H1 (cell line): Measurements from ENCODE around the gene MAP2K5. TPM values are rescaled to one million over a fixed set of nuclear protein-coding genes. Genes with fewer than 3 reads are reported as not detected.

ENCODE experiments used
- CTCF ChIA-PET: fragments of 300-600 bp; sonication (Branson Sonifier 250); formaldehyde crosslinking; loops from one replicate; lab custom pipeline; 2021; ENCODE audit not compliant: partially characterized antibody; lab: Charles Lee
- POLR2A ChIA-PET: fragments of 300-600 bp; sonication (Branson Sonifier 250); formaldehyde crosslinking; loops from one replicate; lab custom pipeline; 2021; ENCODE audit warnings: inconsistent platforms; ENCODE audit not compliant: partially characterized antibody; lab: Charles Lee
- DNase-seq, 2 experiments: peaks; one replicate each; pipeline versions ENCODE4 v3.0.0 to v3.0.0-alpha.2; 2010 to 2022; ENCODE audit warnings: low spot score in 2 of 2, low read depth in 1 of 2, mixed read lengths in 1 of 2
- FAIRE-seq: peaks from 2 replicates; lab custom pipeline; 2011; peaks lifted over from hg19 to GRCh38; lab: Jason Lieb, UNC
- H2AFZ ChIP-seq: 2 replicates; pipeline ENCODE4 v1.8.1; 2012; ENCODE audit warnings: low read length, inconsistent platforms
- H2AK5ac ChIP-seq: 2 replicates; pipeline ENCODE4 v1.6.1; 2013; ENCODE audit warnings: low read depth, low read length
- H2BK120ac ChIP-seq: replicated peaks from 2 replicates; pipeline ENCODE3; 2013; ENCODE audit warnings: low read depth, low read length, inconsistent platforms
- H2BK12ac ChIP-seq: 2 replicates; pipeline ENCODE4 v1.6.1; 2013; ENCODE audit warnings: low read depth, low read length
- H2BK15ac ChIP-seq: 2 replicates; pipeline ENCODE4 v1.6.1; 2013; ENCODE audit warnings: low read length
- H2BK20ac ChIP-seq: 2 replicates; pipeline ENCODE4 v1.6.1; 2013; ENCODE audit warnings: low read length
- H2BK5ac ChIP-seq: 2 replicates; pipeline ENCODE4 v1.6.1; 2013; ENCODE audit warnings: low read depth, low read length
- H3K14ac ChIP-seq: 2 replicates; pipeline ENCODE4 v1.6.1; 2013; ENCODE audit warnings: inconsistent platforms; ENCODE audit not compliant: insufficient read length
- H3K18ac ChIP-seq: 2 replicates; pipeline ENCODE4 v1.6.1; 2013; ENCODE audit warnings: low read length; ENCODE audit errors: extremely low read depth
- H3K23ac ChIP-seq: 2 replicates; pipeline ENCODE4 v1.6.1; 2013; ENCODE audit warnings: inconsistent platforms; ENCODE audit not compliant: insufficient read length
- H3K23me2 ChIP-seq: 2 replicates; pipeline ENCODE4 v1.6.1; 2013; ENCODE audit warnings: low read depth, low read length
- H3K27ac ChIP-seq: 2 replicates; pipeline ENCODE4 v1.6.1; 2011; ENCODE audit warnings: low read depth, low read length, inconsistent platforms
- H3K27me3 ChIP-seq, 4 experiments: replicated peaks in 1 of 4; 1 replicate in 1 of 4; 2 replicates in 3 of 4; pipeline versions ENCODE4 v1.6.1 to v1.8.1; 2011 to 2013; ENCODE audit warnings: low read length in 3 of 4, mild to moderate bottlenecking in 3 of 4, inconsistent platforms in 2 of 4, mixed read lengths in 2 of 4, moderate library complexity in 1 of 4; ENCODE audit not compliant: control insufficient read depth in 3 of 4, insufficient read depth in 3 of 4; ENCODE audit errors: extremely low read depth in 1 of 4
- H3K36me3 ChIP-seq, 4 experiments: 2 replicates each; pipeline versions ENCODE4 v1.6.1 to v1.8.1; 2011 to 2013; ENCODE audit warnings: mild to moderate bottlenecking in 4 of 4, low read length in 3 of 4, moderate library complexity in 2 of 4, control low read depth in 1 of 4, inconsistent platforms in 1 of 4; ENCODE audit not compliant: insufficient read depth in 4 of 4, control insufficient read depth in 2 of 4
- H3K4ac ChIP-seq: replicated peaks from 2 replicates; pipeline ENCODE3; 2013; ENCODE audit warnings: low read length, low read depth, mixed read lengths, inconsistent platforms; ENCODE audit not compliant: insufficient read length
- H3K4me1 ChIP-seq, 4 experiments: replicated peaks in 1 of 4; 1 replicate in 1 of 4; 2 replicates in 3 of 4; pipeline versions ENCODE4 v1.6.1 to v1.8.1; 2011 to 2013; ENCODE audit warnings: low read length in 3 of 4, inconsistent platforms in 2 of 4, mixed read lengths in 1 of 4; ENCODE audit not compliant: insufficient read depth in 4 of 4, control insufficient read depth in 3 of 4
- H3K4me2 ChIP-seq, 2 experiments: 2 replicates each; pipeline versions ENCODE4 v1.6.1 to v1.8.1; 2011 to 2013; ENCODE audit warnings: low read depth in 2 of 2, low read length in 2 of 2, control low read depth in 1 of 2, inconsistent platforms in 1 of 2, mild to moderate bottlenecking in 1 of 2; ENCODE audit not compliant: insufficient read depth in 1 of 2
- H3K4me3 ChIP-seq, 4 experiments: fragments of 200-600, 300-600 bp in 1 of 4; sonication (generic), shearing (Covaris generic), sonication (Bioruptor Twin) in 1 of 4; 2 replicates each; pipeline versions ENCODE4 v1.5.1 to v1.8.1; 2011 to 2016; ENCODE audit warnings: low read length in 4 of 4, low read depth in 3 of 4, control low read depth in 2 of 4, inconsistent platforms in 2 of 4, mild to moderate bottlenecking in 2 of 4, mixed read lengths in 1 of 4, moderate library complexity in 1 of 4; ENCODE audit not compliant: insufficient read depth in 2 of 4; ENCODE audit errors: extremely low read depth in 1 of 4
- H3K56ac ChIP-seq: replicated peaks from 2 replicates; pipeline ENCODE3; 2013; ENCODE audit warnings: low read depth, mild to moderate bottlenecking, mixed read lengths, low read length, inconsistent platforms; ENCODE audit not compliant: insufficient read length
- H3K79me1 ChIP-seq: 2 replicates; pipeline ENCODE4 v1.6.1; 2013; ENCODE audit warnings: low read depth, low read length, control low read depth
- H3K79me2 ChIP-seq, 2 experiments: 2 replicates each; pipeline versions ENCODE4 v1.6.1 to v1.8.1; 2012 to 2013; ENCODE audit warnings: low read length in 2 of 2, mild to moderate bottlenecking in 2 of 2, inconsistent platforms in 1 of 2; ENCODE audit not compliant: insufficient read depth in 2 of 2, control insufficient read depth in 1 of 2
- H3K9ac ChIP-seq, 4 experiments: replicated peaks in 1 of 4; 1 replicate in 1 of 4; 2 replicates in 3 of 4; pipeline versions ENCODE4 v1.6.1 to v1.8.1; 2011 to 2013; ENCODE audit warnings: low read depth in 3 of 4, low read length in 3 of 4, control low read depth in 2 of 4, mild to moderate bottlenecking in 2 of 4, moderate library complexity in 2 of 4, inconsistent platforms in 1 of 4; ENCODE audit errors: extremely low read depth in 1 of 4
- H3K9me3 ChIP-seq, 2 experiments: 2 replicates each; pipeline versions ENCODE4 v1.6.1 to v1.8.1; 2012 to 2013; ENCODE audit warnings: mild to moderate bottlenecking in 2 of 2, moderate library complexity in 2 of 2, control low read depth in 1 of 2, inconsistent platforms in 1 of 2, low read depth in 1 of 2, low read length in 1 of 2, mixed read lengths in 1 of 2; ENCODE audit not compliant: insufficient read depth in 2 of 2
- H4K20me1 ChIP-seq, 2 experiments: replicated peaks in 1 of 2; 2 replicates each; pipeline versions ENCODE3 to v1.8.1; 2011 to 2013; ENCODE audit warnings: inconsistent platforms in 2 of 2, low read length in 2 of 2, mild to moderate bottlenecking in 1 of 2; ENCODE audit not compliant: insufficient read depth in 2 of 2, control insufficient read depth in 1 of 2
- H4K5ac ChIP-seq: 2 replicates; pipeline ENCODE4 v1.6.1; 2013; ENCODE audit warnings: low read length, low read depth, mixed read lengths, inconsistent platforms; ENCODE audit not compliant: insufficient read length
- H4K8ac ChIP-seq: 2 replicates; pipeline ENCODE4 v1.8.0; 2013; ENCODE audit warnings: mild to moderate bottlenecking, moderate library complexity, low read length, inconsistent platforms; ENCODE audit not compliant: insufficient read depth; ENCODE audit errors: extremely low read depth
- H4K91ac ChIP-seq: replicated peaks from 2 replicates; pipeline ENCODE3; 2013; ENCODE audit warnings: low read length, mixed read lengths, inconsistent platforms; ENCODE audit not compliant: insufficient read length
- ATF3 ChIP-seq: IDR thresholded peaks from 2 replicates; pipeline ENCODE4 v1.6.1; 2011; ENCODE audit warnings: low read depth, mild to moderate bottlenecking, low read length; ENCODE audit not compliant: insufficient read depth
- CBX5 ChIP-seq: fragments of 300-800, 300-1000 bp; sonication (generic); IDR thresholded peaks from 2 replicates; pipeline ENCODE4 v1.7.1; 2016; ENCODE audit warnings: antibody characterized with exemption, low read length, low read depth
- CEBPB ChIP-seq: IDR thresholded peaks from 2 replicates; pipeline ENCODE4 v1.6.1; 2012; ENCODE audit warnings: low read depth, low read length
- EZH2 ChIP-seq: fragments of 200-600 bp; sonication (generic); IDR thresholded peaks from 2 replicates; pipeline ENCODE4 v1.7.1; 2012; ENCODE audit warnings: low read depth, mild to moderate bottlenecking, moderate library complexity, low read length, inconsistent platforms; ENCODE audit not compliant: severe bottlenecking
- PHF8 ChIP-seq: fragments of 200-600 bp; sonication (generic); conservative IDR thresholded peaks from 2 replicates; pipeline ENCODE4 v1.7.1; 2012; ENCODE audit warnings: low read depth, mild to moderate bottlenecking, inconsistent platforms, low read length, moderate library complexity
- RBBP5 ChIP-seq: IDR thresholded peaks from 2 replicates; pipeline ENCODE4 v1.7.1; 2012; ENCODE audit warnings: low read depth, mild to moderate bottlenecking, inconsistent platforms, low read length, moderate library complexity, borderline replicate concordance
- SAP30 ChIP-seq: fragments of 300-600 bp; sonication (generic); IDR thresholded peaks from 2 replicates; pipeline ENCODE4 v1.7.1; 2012; ENCODE audit warnings: low read length, moderate library complexity, mild to moderate bottlenecking, inconsistent platforms; ENCODE audit not compliant: insufficient read depth, insufficient replicate concordance
- SP2 ChIP-seq: IDR thresholded peaks from 2 replicates; pipeline ENCODE4 v1.6.1; 2012; ENCODE audit warnings: mild to moderate bottlenecking, low read length, inconsistent platforms
- SRF ChIP-seq: IDR thresholded peaks from 2 replicates; pipeline ENCODE4 v1.6.1; 2011; ENCODE audit warnings: mild to moderate bottlenecking, low read depth, low read length, moderate library complexity
- TCF12 ChIP-seq: IDR thresholded peaks from 2 replicates; pipeline ENCODE4 v1.6.1; 2011; ENCODE audit warnings: low read depth, mild to moderate bottlenecking, low read length
- USF2 ChIP-seq: IDR thresholded peaks from 2 replicates; pipeline ENCODE4 v1.6.1; 2011; ENCODE audit warnings: low read length, improper control_type of control experiment
- YY1 ChIP-seq: IDR thresholded peaks from 2 replicates; pipeline ENCODE4 v1.6.1; 2011; ENCODE audit warnings: low read depth, mild to moderate bottlenecking, low read length
- ZNF274 ChIP-seq: IDR thresholded peaks from 2 replicates; pipeline ENCODE4 v1.7.0; 2012; ENCODE audit warnings: low read length, borderline replicate concordance; ENCODE audit errors: extremely low read depth
- WGBS, 2 experiments: shearing (Covaris generic) in 1 of 2; methylation state at CpG; one replicate each; pipeline versions ENCODE4 v1.1.6 to v1.1.7; 2013 to 2015; ENCODE audit warnings: low lambda C conversion rate in 2 of 2, mixed read lengths in 2 of 2, inconsistent platforms in 1 of 2, low coverage in 1 of 2, missing lambda C conversion rate in 1 of 2; ENCODE audit not compliant: insufficient replicate concordance in 2 of 2, insufficient coverage in 1 of 2, insufficient read length in 1 of 2; ENCODE audit errors: extremely low coverage in 1 of 2, missing lambda C conversion rate in 1 of 2; 5-methylcytosine and 5-hydroxymethylcytosine counted together
- polyA plus RNA-seq, 7 experiments: library from polyadenylated mRNA; depleted of rRNA in 3 of 7; stranded (reverse) in 5 of 7; unstranded in 2 of 7; fragments of >200 nt in 5 of 7; fragments of 200-250 nt in 2 of 7; gene quantifications; 1 replicate in 5 of 7; 2 replicates in 1 of 7; 4 replicates in 1 of 7; pipeline versions ENCODE4 v1.2.1 to v1.2.3, GENCODE V29; 2011 to 2013; ENCODE audit warnings: missing spikeins in 2 of 7, mixed read lengths in 2 of 7
- total RNA-seq: library from RNA; stranded (reverse); fragmentation: NEBNext Ultra II Directional; extraction: Animal tissue kit (Norgen Biotek cat#: 25700); gene quantifications from 2 replicates; pipeline ENCODE4 v1.2.1, GENCODE V29; 2021

MAP2K5 gene
- total and polyA plus RNA-seq, 2 of the 8 experiments (the other 6 are each of a cell fraction or from before 2014, with no cell fraction given) = 4.4 to 15.8 TPM

DNA sequence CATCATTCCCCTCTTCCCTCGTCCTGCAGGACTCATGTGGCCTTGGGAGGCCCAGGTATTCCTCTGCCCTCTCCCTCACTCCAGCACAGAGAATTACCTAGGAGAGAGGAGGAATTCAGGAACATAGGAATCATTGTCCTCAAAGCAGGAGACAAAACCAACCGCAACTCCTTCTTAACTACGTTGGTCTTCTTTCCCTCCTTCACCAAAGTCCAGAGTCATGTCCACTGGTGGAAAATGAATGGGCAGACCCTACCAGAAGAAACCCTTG is 227.8 kb downstream of the MAP2K5 start:
- Histone ChIP-seq H2AFZ (no peak overlapping the region), H4K5ac (no peak overlapping the region), H3K9ac (no peak overlapping the region), H3K27ac (no peak overlapping the region), H3K27me3 (no peaks in the 10 kb centered on the region), H3K14ac (no peak overlapping the region), H2BK120ac (no peak overlapping the region), H3K23ac (no peak overlapping the region), H3K4me1 (peaks cover 0 to 14% (median 5%) of the 10 kb centered on the region in 4 experiments; a peak in 3 of 7 replicates), H3K79me1 (no peaks in the 10 kb centered on the region), H3K4me2 (no peak overlapping the region), H3K18ac (no peak overlapping the region), H4K20me1 (no peaks in the 10 kb centered on the region), H3K23me2 (no peaks in the 10 kb centered on the region; the same call in 1 of the 2 replicates), H2BK20ac (no peak overlapping the region), H2AK5ac (no peak overlapping the region), H3K4me3 (no peak overlapping the region), H2BK12ac (no peak overlapping the region), H3K9me3 (no peaks in the 10 kb centered on the region), H4K8ac (no peak overlapping the region), H3K56ac (no peak overlapping the region), H3K4ac (no peak overlapping the region), H3K79me2 (no peaks in the 10 kb centered on the region), H2BK5ac (no peak overlapping the region), H2BK15ac (no peak overlapping the region), H4K91ac (no peak overlapping the region), H3K36me3 (no peaks in the 10 kb centered on the region)
- DNase-seq (no peak), FAIRE-seq (no peak)
- POLR2A ChIA-PET = interaction anchor here (0.7 kb wide), 1 partner anchor 23 kb away, joined by 3 read pairs; no protein-coding TSS in a partner anchor
- WGBS, 2 experiments = 75% methylated on average over 3 of the region's 3 CpGs; no CpG with 5 or more reads in 1 of the 2 experiments
- CTCF ChIA-PET = interaction anchor here (1.0 to 1.7 kb wide), 2 partner anchors 42 to 62 kb away, joined by 3 read pairs; no protein-coding TSS in a partner anchor
- TF ChIP-seq ATF3 = no peak
- TF ChIP-seq ZNF274 = no peak
- no peak for TF ChIP-seq SRF
- no peak for TF ChIP-seq USF2
- TF ChIP-seq SP2 = no peak
- no peak for TF ChIP-seq TCF12
- TF ChIP-seq CEBPB = no peak
- no peak for TF ChIP-seq EZH2
- no peak for TF ChIP-seq CBX5
- no peak for TF ChIP-seq PHF8
- no peak for TF ChIP-seq SAP30
- no peak for TF ChIP-seq YY1
- no peak for TF ChIP-seq RBBP5
